Posterior vena cava (tissue), 2 donors: ENCODE measurements around the gene CAB39. TPM values are rescaled to one million over a fixed set of nuclear protein-coding genes. Genes with fewer than 3 reads are reported as not detected.

Experiments used
- DNase-seq: peaks from one replicate; pipeline ENCODE4 v3.0.0-alpha.2; 2020; ENCODE audit warnings: low spot score
- intact Hi-C, 2 donors: fragments of 100-400 bp; cut with DNase I; formaldehyde crosslinking; loops; one replicate each; pipeline versions ENCODE4 v1.14.1 to v1.14.2; 2022 to 2023
- total RNA-seq, 2 donors: library from RNA; stranded (reverse); fragmentation: NEBNext Ultra II Directional; extraction: Animal tissue kit (Norgen Biotek cat#: 25700); gene quantifications; one replicate each; pipeline ENCODE4 v1.2.1, GENCODE V29; 2021
- donor health status: DM: yes; HTN: yes; CAD: no.
- donor health status: DM: yes; HTN: yes; CAD: no.

Gene CAB39
- total RNA-seq, 2 donors from 2014 or later: 62.3 to 76.0 TPM

DNA sequence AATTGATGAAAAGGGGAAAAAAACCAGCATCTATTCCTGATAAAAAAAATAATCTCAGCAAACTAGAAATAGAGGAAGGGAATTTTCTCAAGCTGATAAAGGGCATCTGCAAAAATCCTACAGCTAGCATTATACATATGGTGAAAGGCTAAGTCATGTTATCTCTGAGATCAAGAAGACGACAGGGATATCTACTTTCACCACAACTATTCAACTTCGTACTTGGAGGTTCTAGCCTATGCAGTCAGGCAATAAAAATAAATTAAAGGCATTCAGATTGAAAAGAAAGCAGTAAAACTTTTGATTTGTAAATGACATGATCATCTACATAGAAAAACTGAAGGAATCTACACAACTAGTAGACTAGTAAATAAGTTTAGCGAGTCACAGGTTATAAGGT, 58.2 kb downstream of the CAB39 start:
- intact Hi-C loops: no loop called here

DNA sequence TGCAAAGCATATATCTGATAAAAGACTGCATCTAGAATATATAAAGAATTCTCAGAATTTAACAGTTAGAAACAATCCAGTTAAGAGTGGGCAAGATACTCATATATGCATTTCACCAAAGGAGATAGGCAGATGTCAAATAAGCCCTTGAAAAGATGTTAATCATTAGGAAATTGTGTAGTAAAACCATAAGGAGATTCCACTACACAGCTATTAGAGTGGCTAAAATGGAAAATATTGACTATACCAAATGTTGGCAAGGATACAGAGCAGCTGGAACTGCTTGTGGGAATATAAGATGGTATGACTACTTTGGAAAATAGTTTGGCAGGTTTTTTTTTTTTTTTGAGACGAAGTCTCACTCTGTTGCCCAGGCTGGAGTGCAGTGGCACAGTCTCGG, 59.5 kb downstream of the CAB39 start:
- no peak for DNase-seq
- intact Hi-C loops: no loop called here

More for the DNA sequence above, 58.2 kb downstream of the CAB39 start:
- no peak for DNase-seq

GRCh38 chr2:230773039-230773773, 60.6 kb downstream of the CAB39 start:
- intact Hi-C loops: no loop called here
- no peak for DNase-seq

DNA sequence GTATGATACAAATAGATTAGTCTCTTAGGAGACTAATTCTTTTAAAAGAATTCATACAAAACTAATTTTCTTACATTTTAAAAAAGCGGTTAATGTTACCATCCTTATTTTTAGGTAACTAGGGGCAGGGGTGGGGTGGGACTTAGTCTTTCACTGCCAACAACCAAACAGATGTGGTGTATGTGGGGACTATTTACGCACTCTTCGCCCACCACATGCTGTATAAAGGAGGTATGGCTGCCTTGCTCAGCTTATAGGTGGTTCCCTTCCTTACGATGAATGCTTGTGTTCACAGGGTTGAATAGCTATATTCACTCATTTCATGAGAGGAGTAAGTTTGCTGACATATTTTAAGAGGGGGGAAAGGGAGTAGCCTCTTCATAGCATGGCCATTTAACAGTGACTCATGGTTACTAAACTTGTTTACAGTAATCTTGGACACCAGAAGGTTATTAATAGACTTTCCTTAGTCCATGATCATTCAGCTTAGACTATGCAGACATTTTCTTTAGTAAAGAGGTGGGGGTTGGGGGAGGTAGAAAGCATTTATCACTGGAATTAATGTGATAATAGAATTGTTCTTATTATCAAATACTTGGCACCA, 61.8 kb downstream of the CAB39 start:
- DNase-seq: no peak
- intact Hi-C loops: no loop called here

DNA sequence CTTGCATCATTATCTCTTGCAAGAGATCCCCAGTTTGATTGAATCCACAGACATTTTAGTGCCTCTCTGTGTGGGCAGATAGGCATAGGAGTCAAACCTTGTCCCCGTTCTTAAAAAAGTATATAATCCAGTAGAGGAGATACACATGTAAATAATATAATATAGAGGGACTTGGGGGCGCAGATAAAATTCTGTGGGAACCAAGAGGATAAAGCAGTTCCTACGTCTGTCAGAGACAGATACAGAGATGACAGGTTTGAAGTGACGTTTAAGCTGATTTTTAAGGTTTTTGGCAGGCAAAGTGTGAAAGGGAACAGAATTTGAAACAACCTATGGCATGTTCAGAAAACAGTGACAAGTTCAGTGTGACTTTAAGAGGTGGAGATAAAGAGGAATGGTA, 63.1 kb downstream of the CAB39 start:
- DNase-seq: no peak
- intact Hi-C loops: no loop called here

GRCh38 chr2:230777721-230778120, 65.1 kb downstream of the CAB39 start:
- intact Hi-C loops: no loop called here
- no peak for DNase-seq

DNA sequence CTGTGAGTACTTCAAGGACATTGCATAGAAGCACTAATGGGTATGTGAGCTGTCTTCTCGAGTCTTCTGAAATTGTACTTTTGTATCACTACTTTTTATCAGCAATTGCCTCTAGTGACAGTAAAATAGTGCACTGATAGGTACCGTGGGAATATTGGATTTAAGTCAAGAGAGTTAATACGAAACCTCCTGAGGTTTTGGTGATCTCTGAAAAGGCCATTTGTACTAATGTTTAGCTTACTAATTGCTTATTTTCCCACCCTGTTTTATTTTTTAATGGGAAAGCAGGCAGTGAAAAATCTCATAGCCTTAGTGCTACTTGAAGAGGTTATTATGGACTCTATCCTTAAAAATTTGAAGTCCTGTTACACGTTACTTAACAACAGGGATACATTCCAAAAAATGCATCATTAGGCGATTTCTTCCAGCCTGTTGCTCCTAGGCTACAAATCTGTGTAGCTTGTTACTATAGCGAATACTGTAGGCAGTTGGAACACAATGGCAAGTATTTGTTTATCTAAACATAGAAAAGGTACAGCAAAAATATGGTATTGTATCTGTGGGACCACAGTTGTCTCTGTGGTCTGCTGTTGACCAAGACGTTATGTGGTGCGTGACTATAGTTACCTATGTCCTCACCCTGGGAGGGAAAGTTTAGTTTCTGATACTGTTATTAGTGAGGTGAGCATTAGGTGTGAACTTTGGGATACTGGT, 65.9 kb downstream of the CAB39 start:
- intact Hi-C loops: no loop called here
- no peak for DNase-seq

GRCh38 chr2:230779126-230779525, 66.5 kb downstream of the CAB39 start:
- intact Hi-C loops: no loop called here
- DNase-seq: no peak

- intact Hi-C loops: no loop called here
- no peak for DNase-seq
These were observed 67.0 kb downstream of the CAB39 start for GRCh38 chr2:230779607-230780006.

DNA sequence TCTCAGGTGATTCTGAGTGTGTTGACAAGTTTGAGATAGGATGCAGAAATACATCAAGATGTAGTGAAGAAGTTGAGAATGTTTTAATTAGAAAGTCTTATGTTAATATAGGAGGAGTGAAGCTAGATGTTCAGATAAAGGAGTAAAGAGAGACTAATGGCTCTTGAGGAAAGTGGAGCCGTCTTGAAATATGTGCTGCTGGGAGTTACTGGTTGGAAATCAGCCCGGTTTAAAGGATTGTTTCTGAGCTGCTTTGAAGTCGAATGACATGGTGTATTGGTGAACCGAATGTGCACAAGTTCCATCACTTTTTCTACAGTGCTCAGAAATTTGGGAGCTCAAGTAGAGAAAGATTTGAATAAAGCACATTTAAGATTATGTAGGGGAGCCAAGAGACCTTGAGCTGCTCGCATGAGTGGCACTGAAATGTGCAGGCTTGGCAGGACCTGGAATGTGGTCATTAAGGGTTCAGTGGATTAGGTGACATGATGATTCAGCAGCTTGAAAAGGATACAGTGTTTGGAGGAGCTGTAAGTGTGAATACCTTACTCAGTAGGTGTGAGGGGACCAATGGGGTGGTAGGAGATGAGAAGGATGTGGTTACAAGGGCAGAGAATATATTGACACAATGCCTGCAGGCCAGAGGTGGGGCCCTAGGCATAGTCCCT, 68.6 kb downstream of the CAB39 start:
- DNase-seq: no peak

GRCh38 chr2:230783101-230783500, 70.5 kb downstream of the CAB39 start:
- intact Hi-C loops: no loop called here
- no peak for DNase-seq

More for the DNA sequence above, 68.6 kb downstream of the CAB39 start:
- intact Hi-C loops: no loop called here

- DNase-seq: no peak
- intact Hi-C loops: no loop called here
These were observed 72.2 kb downstream of the CAB39 start for GRCh38 chr2:230784795-230785194.

DNA sequence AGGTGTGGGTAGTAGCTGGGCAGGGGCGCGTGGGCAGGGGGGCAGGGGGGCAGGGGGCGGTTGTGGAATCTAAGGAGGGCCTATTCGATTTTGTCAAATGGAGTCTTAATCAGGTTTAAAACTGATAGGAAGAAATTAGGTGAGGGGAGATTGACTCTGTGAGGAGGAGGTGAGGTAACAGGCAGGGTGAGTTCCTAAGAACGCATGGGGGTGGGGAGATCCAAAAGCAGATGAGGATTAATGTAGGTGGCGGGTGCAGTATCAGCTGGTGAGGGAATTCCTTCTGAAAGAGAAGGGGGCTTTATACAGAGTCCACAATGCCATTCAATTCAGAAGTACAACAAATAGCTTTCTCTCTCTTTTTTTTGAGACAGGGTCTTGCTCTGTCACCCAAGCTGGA, 72.7 kb downstream of the CAB39 start:
- no peak for DNase-seq
- intact Hi-C loops: no loop called here

DNA sequence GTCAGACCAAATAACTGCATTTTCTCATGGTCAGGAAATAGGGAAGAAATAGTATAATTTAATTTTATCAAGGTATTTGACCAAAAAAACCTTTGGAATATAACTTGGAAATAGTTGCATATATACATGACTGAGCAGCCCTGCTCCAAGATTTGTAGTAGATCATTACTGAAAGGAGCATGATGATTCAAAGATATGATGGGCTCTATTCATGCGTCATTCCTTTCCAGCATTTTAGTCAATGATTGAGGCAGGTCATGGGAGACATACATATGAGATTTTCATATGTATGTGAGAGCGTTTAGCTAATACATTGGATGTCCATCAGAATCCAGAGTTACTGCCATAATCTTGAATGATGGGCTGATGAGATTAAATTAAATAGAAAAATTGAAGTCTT, 74.5 kb downstream of the CAB39 start:
- no peak for DNase-seq
- intact Hi-C loops: no loop called here

- no peak for DNase-seq
- intact Hi-C loops: no loop called here
These were observed 76.0 kb downstream of the CAB39 start for GRCh38 chr2:230788554-230789175.

- intact Hi-C loops: loop anchor here in 1 of 2 donors (10.0 kb wide), 1 partner anchor 56 kb away; no protein-coding TSS in a partner anchor
- no peak for DNase-seq
These were observed 78.3 kb downstream of the CAB39 start for GRCh38 chr2:230790981-230791380.

DNA sequence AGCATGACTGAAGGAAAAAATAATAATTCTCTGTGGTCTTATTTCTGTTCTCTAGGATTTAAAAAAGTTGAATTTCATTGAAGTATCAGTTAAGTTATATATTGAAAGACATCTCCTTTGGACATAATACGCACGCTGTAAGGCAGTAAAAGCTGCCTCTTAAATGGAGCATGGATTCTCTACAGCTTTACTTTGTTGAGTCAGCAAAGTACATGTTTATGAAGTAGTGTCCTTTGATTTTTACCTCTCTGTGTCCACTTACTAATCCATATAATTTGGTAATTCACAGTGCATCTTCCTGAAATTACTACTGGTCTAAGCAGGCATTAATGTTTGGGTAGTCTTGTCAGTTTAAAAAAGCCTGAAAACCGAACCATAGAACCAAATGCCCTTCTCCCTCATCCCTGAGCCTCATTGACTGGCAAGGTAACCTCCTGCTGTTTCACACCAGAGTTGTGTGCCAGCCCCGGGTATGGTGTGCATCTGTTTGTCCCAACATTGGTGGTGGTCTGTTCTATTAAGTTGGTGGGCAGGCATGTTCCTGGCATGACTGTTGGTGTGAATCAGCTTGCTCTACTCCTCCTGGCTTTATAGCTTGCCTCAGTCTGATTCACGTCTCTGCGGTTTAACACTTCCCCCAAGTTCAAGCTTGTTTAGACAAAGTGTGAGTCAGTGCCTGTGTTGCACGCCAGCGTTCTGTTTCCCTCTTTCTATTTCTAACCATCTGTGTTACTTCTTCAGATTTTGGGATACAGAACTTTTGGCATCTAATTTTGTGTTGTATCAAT, 81.1 kb downstream of the CAB39 start:
- peak; percentile 91 for DNase-seq
- intact Hi-C loops: loop anchor here in 1 of 2 donors (10.0 kb wide), 1 partner anchor 59 kb away; no protein-coding TSS in a partner anchor

DNA sequence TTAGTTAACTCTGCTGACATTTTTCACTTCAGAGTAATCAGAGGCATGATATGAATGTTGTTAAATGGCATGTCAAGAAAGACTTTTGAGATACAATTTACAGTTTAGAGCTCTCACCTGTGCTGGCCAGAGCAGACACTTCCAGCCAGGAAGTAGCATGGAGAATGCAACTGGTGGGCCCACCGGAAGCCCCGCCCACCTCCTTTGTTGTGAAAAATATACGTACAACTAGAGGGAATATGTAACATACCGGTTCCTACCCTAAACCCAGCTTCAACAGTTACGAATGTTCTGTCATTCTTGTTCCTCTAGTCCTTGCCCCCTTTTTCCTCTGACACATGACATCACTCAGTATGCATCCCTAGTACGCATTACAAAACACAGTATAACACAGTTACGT, 81.9 kb downstream of the CAB39 start:
- no peak for DNase-seq
- intact Hi-C loops: loop anchor here in 1 of 2 donors (10.0 kb wide), 1 partner anchor 60 kb away; no protein-coding TSS in a partner anchor
